BLaER1 (cell line): ENCODE measurements around the gene IMP3.

Experiments
- H3K27ac ChIP-seq: shearing (Covaris generic); formaldehyde crosslinking; 2 replicates; pipeline ENCODE4 v1.8.1; 2022
- H3K27me3 ChIP-seq: shearing (Covaris generic); formaldehyde crosslinking; 2 replicates; pipeline ENCODE4 v1.8.1; 2022
- H3K36me3 ChIP-seq: shearing (Covaris generic); formaldehyde crosslinking; 2 replicates; pipeline ENCODE4 v1.8.1; 2022
- H3K4me1 ChIP-seq: shearing (Covaris generic); formaldehyde crosslinking; 2 replicates; pipeline ENCODE4 v1.8.1; 2022
- H3K4me2 ChIP-seq: shearing (Covaris generic); formaldehyde crosslinking; 2 replicates; pipeline ENCODE4 v1.8.1; 2022
- H3K4me3 ChIP-seq: shearing (Covaris generic); formaldehyde crosslinking; 2 replicates; pipeline ENCODE4 v1.8.1; 2022
- H3K9ac ChIP-seq: shearing (Covaris generic); formaldehyde crosslinking; 2 replicates; pipeline ENCODE4 v1.8.1; 2022
- H3K9me3 ChIP-seq: shearing (Covaris generic); formaldehyde crosslinking; 2 replicates; pipeline ENCODE4 v1.8.1; 2022
- H4K20me1 ChIP-seq: shearing (Covaris generic); formaldehyde crosslinking; 2 replicates; pipeline ENCODE4 v1.8.1; 2022
- Cebpa-rat ChIP-seq: shearing (Covaris generic); IDR thresholded peaks from 2 replicates; pipeline ENCODE4 v1.8.1; 2022

Gene IMP3

GRCh38 chr15:75673426-75674235, 33.6 kb upstream of the IMP3 start:
- H3K4me3 ChIP-seq = no peak overlapping the region
- H3K4me1 ChIP-seq = peaks cover 62% of the 10 kb centered on the region
- no peak for TF ChIP-seq Cebpa-rat

DNA sequence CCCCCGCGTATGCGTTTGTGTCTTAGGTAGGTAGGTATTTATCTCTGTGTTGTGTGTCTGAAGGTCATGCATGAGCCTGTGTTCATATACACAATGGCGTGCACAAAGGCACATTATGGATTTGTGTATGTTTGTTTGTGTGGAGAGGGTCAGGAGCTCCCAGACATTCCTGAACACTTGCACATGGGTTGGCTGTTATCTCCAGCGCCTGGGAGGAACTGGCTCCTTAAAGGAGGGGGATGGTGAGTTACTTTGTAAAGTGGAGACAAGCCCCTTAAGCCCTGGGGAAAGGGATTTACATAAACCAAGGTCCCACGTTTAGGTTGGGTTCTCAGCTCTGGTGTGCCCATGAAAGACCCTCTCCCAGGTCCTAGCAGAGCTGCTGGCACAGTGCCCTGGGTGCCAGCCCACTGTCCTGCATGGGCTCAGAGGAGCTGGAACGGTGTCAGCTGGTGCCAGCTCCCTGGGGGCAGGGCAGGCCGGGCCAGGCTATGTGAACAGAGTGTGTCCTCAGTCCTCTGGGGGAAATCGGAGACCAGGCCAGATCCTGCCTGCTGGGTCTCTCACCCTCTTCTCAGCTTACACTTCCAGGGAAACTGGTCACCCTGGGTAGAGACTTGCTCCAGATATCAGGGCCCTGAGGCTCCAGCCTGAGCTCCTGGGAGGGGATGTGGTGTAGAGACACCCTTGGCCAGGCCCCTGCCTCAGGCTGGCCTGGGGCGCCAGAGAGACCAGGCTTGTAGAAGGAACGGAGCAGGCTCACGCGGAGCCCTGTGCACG, 32.8 kb upstream of the IMP3 start:
- Histone ChIP-seq H3K27me3 (no peaks in the 10 kb centered on the region), H3K36me3 (no peaks in the 10 kb centered on the region), H3K27ac (peak overlapping the region; percentile 71), H3K4me1 (peaks cover 54% of the 10 kb centered on the region), H3K4me2 (peak overlapping the region; percentile 80), H3K9me3 (no peaks in the 10 kb centered on the region), H3K9ac (peak overlapping the region; percentile 50; the same call in 1 of the 2 replicates), H3K4me3 (no peak overlapping the region), H4K20me1 (no peaks in the 10 kb centered on the region)
- no peak for TF ChIP-seq Cebpa-rat

More at GRCh38 chr15:75673426-75674235, 33.6 kb upstream of the IMP3 start:
- Histone ChIP-seq H3K27ac (peak overlapping the region; percentile 71), H3K9me3 (no peaks in the 10 kb centered on the region), H3K4me2 (peak overlapping the region; percentile 80), H3K36me3 (no peaks in the 10 kb centered on the region), H3K27me3 (no peaks in the 10 kb centered on the region), H3K9ac (peak overlapping the region; percentile 50; the same call in 1 of the 2 replicates), H4K20me1 (no peaks in the 10 kb centered on the region)

- H3K4me3 ChIP-seq = no peak overlapping the region
- H4K20me1 ChIP-seq = no peaks in the 10 kb centered on the region
- no peak for TF ChIP-seq Cebpa-rat
- no peak overlapping the region for H3K27ac ChIP-seq
- H3K9me3 ChIP-seq = no peaks in the 10 kb centered on the region
- H3K4me1 ChIP-seq = peaks cover 47% of the 10 kb centered on the region
- H3K9ac ChIP-seq = no peak overlapping the region
- no peaks in the 10 kb centered on the region for H3K27me3 ChIP-seq
- H3K4me2 ChIP-seq = peak overlapping the region; percentile 80
- no peaks in the 10 kb centered on the region for H3K36me3 ChIP-seq
Observed at GRCh38 chr15:75671730-75672602, 31.9 kb upstream of the IMP3 start.

DNA sequence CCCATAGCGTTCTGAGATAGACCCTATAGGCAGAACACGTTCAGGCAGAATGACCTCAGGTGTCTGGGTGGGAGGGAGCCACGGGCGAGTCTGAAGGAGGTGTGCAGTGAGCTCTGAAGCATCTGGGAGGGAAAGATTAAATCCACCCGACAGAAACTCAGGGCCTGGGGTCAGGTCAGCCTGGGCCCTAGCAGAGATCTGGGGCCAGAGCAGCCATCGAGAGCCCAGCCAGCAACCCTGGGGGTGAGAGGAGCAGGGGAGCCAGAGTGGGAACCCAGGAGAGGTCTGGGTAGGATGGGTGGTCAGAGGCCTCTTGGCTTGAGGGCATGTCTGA, 29.8 kb upstream of the IMP3 start:
- no peak overlapping the region for H3K4me2 ChIP-seq
- H3K9ac ChIP-seq = no peak overlapping the region
- no peaks in the 10 kb centered on the region for H3K36me3 ChIP-seq
- no peaks in the 10 kb centered on the region for H3K27me3 ChIP-seq
- TF ChIP-seq Cebpa-rat = no peak
- no peaks in the 10 kb centered on the region for H3K9me3 ChIP-seq
- H3K27ac ChIP-seq = no peak overlapping the region
- H3K4me1 ChIP-seq = peaks cover 46% of the 10 kb centered on the region
- H4K20me1 ChIP-seq = no peaks in the 10 kb centered on the region
- H3K4me3 ChIP-seq = no peak overlapping the region

- H3K9ac ChIP-seq = no peak overlapping the region
- H3K4me3 ChIP-seq = no peak overlapping the region
- no peak overlapping the region for H3K4me2 ChIP-seq
- no peak for TF ChIP-seq Cebpa-rat
- no peaks in the 10 kb centered on the region for H3K36me3 ChIP-seq
- H3K27ac ChIP-seq = no peak overlapping the region
- H3K27me3 ChIP-seq = no peaks in the 10 kb centered on the region
- H3K9me3 ChIP-seq = no peaks in the 10 kb centered on the region
- H4K20me1 ChIP-seq = no peaks in the 10 kb centered on the region
- peaks cover 41% of the 10 kb centered on the region for H3K4me1 ChIP-seq
Observed at GRCh38 chr15:75669191-75669878, 29.3 kb upstream of the IMP3 start.

DNA sequence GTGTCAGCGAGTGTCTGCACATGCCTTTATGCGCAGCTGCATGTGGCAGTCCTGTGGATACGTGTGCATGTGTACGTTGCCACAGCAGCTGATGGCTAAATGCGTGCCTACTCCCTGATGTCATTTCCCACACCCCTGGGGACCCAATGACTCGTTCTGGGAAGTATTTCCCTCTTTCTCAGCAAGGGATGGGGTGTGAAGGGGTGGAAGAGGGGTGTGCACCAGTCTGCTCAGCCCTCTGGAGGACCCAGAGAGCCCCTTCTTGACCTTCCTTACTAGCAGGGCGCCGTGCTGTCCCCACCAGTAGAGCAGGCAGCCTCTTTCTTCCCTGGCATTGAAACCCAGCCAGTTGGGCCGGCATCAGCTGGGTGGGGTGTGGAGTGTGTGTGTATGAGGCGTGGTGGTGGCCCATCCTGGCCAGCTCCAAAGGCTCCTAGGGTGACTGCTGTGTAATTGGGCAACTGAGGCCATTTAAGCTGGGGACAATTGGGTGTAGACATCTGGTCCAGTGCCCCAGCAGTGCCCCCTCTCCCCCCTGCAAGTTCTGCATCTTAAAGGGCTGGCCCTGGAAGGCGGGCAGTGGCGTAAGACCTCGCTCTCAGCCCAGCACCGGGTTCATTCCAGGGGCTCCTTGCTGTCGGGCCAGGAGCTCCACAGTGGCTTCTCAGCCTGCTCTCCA, 26.9 kb upstream of the IMP3 start:
- H3K4me2 ChIP-seq = no peak overlapping the region
- no peaks in the 10 kb centered on the region for H4K20me1 ChIP-seq
- peaks cover 18% of the 10 kb centered on the region for H3K4me1 ChIP-seq

GRCh38 chr15:75663931-75664421, 24.0 kb upstream of the IMP3 start:
- peaks cover 25% of the 10 kb centered on the region for H3K36me3 ChIP-seq
- H3K4me2 ChIP-seq = no peak overlapping the region
- H3K27ac ChIP-seq = no peak overlapping the region
- H3K4me3 ChIP-seq = no peak overlapping the region
- no peak overlapping the region for H3K9ac ChIP-seq
- no peaks in the 10 kb centered on the region for H3K9me3 ChIP-seq
- H3K27me3 ChIP-seq = no peaks in the 10 kb centered on the region
- peaks cover 9% of the 10 kb centered on the region for H3K4me1 ChIP-seq
- 0 out of 2 replicates have a peak, but pooled peaks cover 2% of the 10 kb centered on the region for H4K20me1 ChIP-seq
- TF ChIP-seq Cebpa-rat = no peak

More for the DNA sequence above, 26.9 kb upstream of the IMP3 start:
- Histone ChIP-seq H3K9ac (no peak overlapping the region), H3K27ac (no peak overlapping the region), H3K36me3 (peaks cover 7% of the 10 kb centered on the region; the same call in 1 of the 2 replicates), H3K9me3 (no peaks in the 10 kb centered on the region), H3K4me3 (no peak overlapping the region), H3K27me3 (no peaks in the 10 kb centered on the region)
- TF ChIP-seq Cebpa-rat = no peak

- Histone ChIP-seq H3K4me2 (no peak overlapping the region), H3K36me3 (peaks cover 35% of the 10 kb centered on the region), H3K9ac (no peak overlapping the region), H3K4me1 (peaks cover 9% of the 10 kb centered on the region), H3K9me3 (no peaks in the 10 kb centered on the region), H3K4me3 (no peak overlapping the region), H3K27ac (no peak overlapping the region), H3K27me3 (no peaks in the 10 kb centered on the region), H4K20me1 (peaks cover 11% of the 10 kb centered on the region; the same call in 1 of the 2 replicates)
- TF ChIP-seq Cebpa-rat = no peak
Observed at GRCh38 chr15:75662823-75663519, 22.9 kb upstream of the IMP3 start.
